Measurements from ENCODE around the gene WNT2. TPM values are rescaled to one million over a fixed set of nuclear protein-coding genes. Genes with fewer than 3 reads are reported as not detected.

Gene WNT2
- total and polyA plus RNA-seq, 10 of the 15 experiments (the other 5 are each of a cell fraction or from before 2014, with no cell fraction given) = 0.07 to 0.34 (median 0.19) TPM

- Histone ChIP-seq H3K9me3 (replicated peaks; ENCODE audit: control insufficient read depth, insufficient read depth, low read length) (no peaks in the 10 kb centered on the region), H4K20me1 (ENCODE audit: control insufficient read depth, insufficient read depth) (no peaks in the 10 kb centered on the region), H3K27me3 (replicated peaks in 1 of 2; ENCODE audit: control insufficient read depth in 2 of 2, insufficient read depth in 2 of 2, low read length in 1 of 2) (no peaks in the 10 kb centered on the region), H3K36me3 (ENCODE audit: control insufficient read depth in 2 of 2, insufficient read depth in 2 of 2, low read length in 1 of 2) (no peaks in the 10 kb centered on the region), H2AFZ (ENCODE audit: control insufficient read depth, low read depth, low read length) (no peak overlapping the region), H3K4me3 (no peak overlapping the region), H3K9ac (ENCODE audit: control insufficient read depth, insufficient read depth, low read length) (no peak overlapping the region), H3K79me2 (ENCODE audit: control insufficient read depth, insufficient read depth, low read length) (no peaks in the 10 kb centered on the region), H3K4me2 (ENCODE audit: control insufficient read depth, insufficient read depth) (no peak overlapping the region), H3K4me1 (ENCODE audit: control insufficient read depth, insufficient read depth, low read length) (no peaks in the 10 kb centered on the region), H3K27ac (ENCODE audit: control insufficient read depth, insufficient read depth) (no peak overlapping the region)
- FAIRE-seq (no peak), DNase-seq (ENCODE audit: low read depth, low spot score) (no peak), ATAC-seq (no peak)
- no TSS peak for BruUV-seq (replicated peaks)
- TF ChIP-seq RBBP5 (conservative IDR thresholded peaks at IDR 0.05) (no peak), SP1 (IDR thresholded peaks at IDR 0.05; ENCODE audit: low read depth, low read length) (no peak), RB1 (IDR thresholded peaks at IDR 0.05; ENCODE audit: borderline replicate concordance) (no peak), BACH1 (IDR thresholded peaks at IDR 0.05; ENCODE audit: borderline replicate concordance) (no peak), USF2 (IDR thresholded peaks at IDR 0.05; ENCODE audit: borderline replicate concordance, low read depth, low read length) (no peak), TCF12 (IDR thresholded peaks at IDR 0.05; ENCODE audit: low read depth, low read length) (no peak), FOXK2 (IDR thresholded peaks at IDR 0.05) (no peak), TCF7 (IDR thresholded peaks at IDR 0.05; ENCODE audit: borderline replicate concordance) (no peak)
- ChIA-PET POLR2A (interaction anchor here (1.0 kb wide), 1 partner anchor 39 kb away, joined by 3 read pairs; the partner anchor contains the start of gene WNT2), SMC1A (ENCODE audit: uncharacterized antibody, unreplicated experiment) (interaction anchor here (0.6 to 1.2 kb wide), 2 partner anchors 27 to 52 kb away, joined by 3 to 5 read pairs; no protein-coding TSS in a partner anchor), CTCF (interaction anchor here (0.5 to 5.4 kb wide), 3 partner anchors 8 to 468 kb away, joined by 3 to 16 read pairs (median 4); no protein-coding TSS in a partner anchor), RAD21 (ENCODE audit: unreplicated experiment) (no interaction called here)
- intact Hi-C loops (cut with micrococcal nuclease; ENCODE audit: unreplicated experiment) (no loop called here), in situ Hi-C loops (cut with MboI) (no loop called here)
- 79% methylated on average over 3 of the region's 3 CpGs for WGBS (ENCODE audit: insufficient coverage, insufficient replicate concordance, low lambda C conversion rate, missing lambda C conversion rate)
Observed at GRCh38 chr7:117283371-117283770, 39.5 kb downstream of the WNT2 start.

All from GM12878 (cell line).